ENCODE results near the gene FAM193A.

GRCh38 chr4:2570036-2570435 is 33.6 kb downstream of the FAM193A start:
- TF ChIP-seq TAF1 (IDR thresholded peaks at IDR 0.05; ENCODE audit: borderline replicate concordance, insufficient read depth, low read length) (no peak), SIN3A (IDR thresholded peaks at IDR 0.05; ENCODE audit: borderline replicate concordance, insufficient read depth, low read length) (no peak), POLR2AphosphoS5 (IDR thresholded peaks at IDR 0.05; ENCODE audit: low read depth, low read length) (no peak), REST (IDR thresholded peaks at IDR 0.05; ENCODE audit: insufficient read depth in 1 of 2, low read depth in 2 of 2, low read length in 2 of 2) (no peak)
